ENCODE data around the gene TNS1.

TNS1 gene

DNA sequence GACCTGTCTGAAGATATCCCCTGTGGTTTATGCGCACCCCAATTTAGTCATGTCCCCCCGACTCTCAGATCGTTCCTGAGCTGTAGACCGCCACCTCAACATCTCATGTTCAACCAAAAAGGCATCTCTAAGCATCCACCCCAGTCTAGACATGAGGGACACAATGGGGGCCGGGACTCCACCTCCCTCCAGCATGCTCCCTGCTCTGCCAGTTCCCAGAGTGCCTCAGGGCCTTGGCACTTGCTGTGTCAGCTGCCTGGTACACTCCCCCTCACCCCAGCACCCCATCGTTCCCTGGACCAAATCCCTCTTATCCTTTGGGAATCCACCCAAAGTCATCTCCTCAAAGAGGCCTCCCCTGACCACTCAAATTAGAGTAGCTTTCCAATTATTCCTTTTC lies 22.2 kb downstream of the TNS1 start:
- Histone ChIP-seq H3K4me3 (no peak overlapping the region), H3K4me1 (no peaks in the 10 kb centered on the region), H3K27me3 (ENCODE audit: low read depth) (no peaks in the 10 kb centered on the region), H3K9me3 (no peaks in the 10 kb centered on the region), H3K36me3 (replicated peaks) (no peaks in the 10 kb centered on the region)
- no peak for DNase-seq (ENCODE audit: low spot score in 2 of 2)
- in situ Hi-C loops (cut with MboI; ENCODE audit: low sequenced_read_pairs) = no loop called here

DNA sequence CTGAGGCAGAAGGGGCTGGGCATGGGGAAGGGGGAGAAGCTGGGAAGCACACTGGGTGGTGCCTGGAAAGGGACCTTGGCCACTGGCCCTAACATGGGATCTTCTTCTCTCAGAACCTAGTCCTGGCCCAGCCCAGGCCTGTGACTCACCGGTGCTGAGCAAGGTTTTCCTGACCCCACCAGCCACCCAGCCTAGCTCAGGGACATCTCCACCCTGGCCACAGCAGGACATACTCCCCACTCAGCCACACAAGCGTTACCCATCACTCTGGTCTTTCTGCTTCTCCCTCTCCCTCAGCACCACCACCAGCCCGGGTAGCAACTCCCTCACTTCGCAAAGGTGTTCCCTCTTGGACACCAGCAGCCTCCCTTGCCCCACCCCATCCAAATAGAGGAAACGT lies 22.8 kb downstream of the TNS1 start:
- DNase-seq (ENCODE audit: low spot score in 2 of 2) = no peak
- in situ Hi-C loops (cut with MboI; ENCODE audit: low sequenced_read_pairs) = no loop called here
- no peak overlapping the region for H3K4me3 ChIP-seq
- H3K27me3 ChIP-seq (ENCODE audit: low read depth) = no peaks in the 10 kb centered on the region
- H3K4me1 ChIP-seq = no peaks in the 10 kb centered on the region
- H3K9me3 ChIP-seq = no peaks in the 10 kb centered on the region
- no peaks in the 10 kb centered on the region for H3K36me3 ChIP-seq (replicated peaks)

DNA sequence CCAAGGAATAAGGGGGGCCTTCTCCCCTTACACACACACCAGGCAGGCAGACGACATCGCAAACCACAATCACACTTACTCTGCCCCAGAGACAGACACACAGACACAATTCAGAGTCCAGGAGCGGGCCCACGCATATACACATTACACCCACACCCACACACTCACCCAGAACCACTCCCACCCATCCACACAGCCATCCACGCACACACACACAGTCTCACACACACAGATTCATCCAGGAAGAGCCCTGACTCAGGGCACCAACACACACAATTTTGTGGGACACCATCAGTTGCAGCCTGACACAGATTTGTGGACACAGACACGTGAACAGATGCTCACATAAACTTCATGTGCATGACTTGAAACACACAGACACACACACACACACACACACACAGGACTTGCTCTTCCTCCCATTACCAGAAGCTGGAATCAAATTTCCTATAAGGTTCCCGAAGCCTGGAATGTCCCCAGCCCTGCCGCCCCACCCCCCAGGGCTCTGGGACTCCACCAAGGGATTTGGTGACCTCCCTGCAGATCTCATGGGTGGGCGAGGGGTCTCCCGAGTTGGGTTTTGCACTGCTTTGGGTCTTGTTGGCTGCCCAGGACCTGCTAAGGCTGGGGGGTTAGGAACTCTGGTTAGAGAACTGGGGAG lies 23.5 kb downstream of the TNS1 start:
- no peak for DNase-seq (ENCODE audit: low spot score in 2 of 2)
- in situ Hi-C loops (cut with MboI; ENCODE audit: low sequenced_read_pairs) = no loop called here
- Histone ChIP-seq H3K4me1 (no peaks in the 10 kb centered on the region), H3K36me3 (replicated peaks) (no peaks in the 10 kb centered on the region), H3K9me3 (no peaks in the 10 kb centered on the region), H3K27me3 (ENCODE audit: low read depth) (no peaks in the 10 kb centered on the region), H3K4me3 (no peak overlapping the region)

DNA sequence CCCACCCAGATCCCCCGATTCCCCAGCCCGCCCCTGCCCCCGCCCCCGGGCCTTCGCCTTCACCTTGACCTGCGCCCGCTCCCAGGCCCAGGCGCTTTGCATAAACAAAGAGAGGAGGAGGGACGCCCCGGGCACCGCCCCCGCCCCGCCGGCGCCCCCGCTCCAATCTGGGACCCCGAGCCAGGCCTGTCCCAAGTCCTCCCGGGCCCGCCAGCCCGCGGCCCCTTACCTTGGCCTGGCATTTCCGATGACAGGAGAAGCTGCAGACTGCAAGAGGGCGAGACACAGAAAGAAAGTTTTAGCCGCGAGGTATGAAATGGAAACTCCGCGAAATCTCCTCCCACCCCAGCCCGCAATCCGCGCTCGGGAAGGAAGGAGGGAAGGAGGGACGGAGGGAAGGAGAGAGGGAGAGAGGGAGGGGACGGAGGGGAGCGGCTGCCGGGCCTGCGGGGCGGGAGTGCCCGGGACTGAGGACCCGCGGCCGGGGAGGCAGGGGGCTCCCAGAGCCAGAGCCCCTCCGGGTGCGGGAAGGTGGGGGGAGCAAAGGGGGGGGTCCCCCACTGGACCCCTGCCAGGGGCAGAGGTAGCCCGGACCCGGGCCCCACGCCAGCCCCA lies 24.2 kb downstream of the TNS1 start:
- Histone ChIP-seq H3K9me3 (no peaks in the 10 kb centered on the region), H3K27me3 (ENCODE audit: low read depth) (no peaks in the 10 kb centered on the region), H3K4me3 (no peak overlapping the region), H3K4me1 (no peaks in the 10 kb centered on the region), H3K36me3 (replicated peaks) (no peaks in the 10 kb centered on the region)
- no peak for DNase-seq (ENCODE audit: low spot score in 2 of 2)
- in situ Hi-C loops (cut with MboI; ENCODE audit: low sequenced_read_pairs) = no loop called here

DNA sequence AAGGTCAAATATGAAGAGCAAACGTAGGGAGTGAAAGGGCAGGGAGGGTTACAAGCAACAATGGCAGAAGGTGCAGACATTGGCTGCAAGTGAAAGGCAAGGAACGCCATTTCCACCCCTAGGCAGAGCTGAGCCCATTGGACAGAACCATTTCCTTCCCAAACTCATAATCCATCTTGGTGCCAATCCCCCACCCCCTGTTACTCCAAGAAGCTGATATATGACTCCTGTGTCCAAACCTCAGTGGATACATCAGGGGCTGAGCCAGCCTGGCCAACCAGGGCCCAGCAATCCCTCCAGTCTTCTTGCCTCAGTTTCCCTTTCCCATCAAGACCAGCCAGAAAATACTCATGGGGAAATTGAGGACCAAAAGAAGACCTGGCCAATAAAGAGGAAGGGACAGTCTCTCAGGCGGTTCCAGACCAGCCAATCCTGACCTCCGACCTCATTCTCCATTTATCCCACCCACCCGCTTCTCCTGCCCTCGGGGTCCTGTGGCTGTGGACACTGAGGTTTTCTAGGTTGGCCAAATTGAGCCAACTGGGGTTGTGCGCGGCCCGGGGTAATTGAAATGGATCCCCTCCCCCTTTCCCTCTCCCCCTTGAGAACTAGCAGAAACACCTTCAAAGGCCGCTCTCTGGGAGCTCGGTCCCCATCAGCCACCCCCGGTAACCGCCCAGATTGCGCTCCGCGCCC lies 24.8 kb downstream of the TNS1 start:
- Histone ChIP-seq H3K9me3 (no peaks in the 10 kb centered on the region), H3K4me1 (no peaks in the 10 kb centered on the region), H3K4me3 (no peak overlapping the region), H3K36me3 (replicated peaks) (no peaks in the 10 kb centered on the region), H3K27me3 (ENCODE audit: low read depth) (no peaks in the 10 kb centered on the region)
- DNase-seq (ENCODE audit: low spot score in 2 of 2) = no peak
- in situ Hi-C loops (cut with MboI; ENCODE audit: low sequenced_read_pairs) = no loop called here

DNA sequence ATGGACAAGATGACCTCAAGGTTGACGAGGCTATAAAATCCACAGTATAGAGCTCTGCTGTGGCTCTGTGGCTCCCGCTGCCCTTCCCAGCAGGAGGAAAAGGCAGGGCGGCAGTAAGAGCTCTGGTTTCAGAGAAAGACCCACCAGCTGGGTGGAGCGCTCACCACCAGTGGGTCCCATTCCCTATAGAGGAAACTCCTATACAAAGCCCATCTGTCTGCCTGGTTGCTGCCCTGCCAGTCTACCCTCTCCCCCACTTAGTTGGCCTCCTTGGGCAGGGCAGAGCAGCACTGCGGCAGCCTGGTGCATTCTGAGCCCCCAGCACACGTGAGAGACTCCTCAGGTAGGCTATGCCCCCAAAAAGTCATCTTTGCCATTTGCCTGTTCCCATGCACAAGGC lies 26.5 kb downstream of the TNS1 start:
- Histone ChIP-seq H3K36me3 (replicated peaks) (no peaks in the 10 kb centered on the region), H3K4me1 (no peaks in the 10 kb centered on the region), H3K4me3 (no peak overlapping the region), H3K9me3 (no peaks in the 10 kb centered on the region), H3K27me3 (ENCODE audit: low read depth) (no peaks in the 10 kb centered on the region)
- DNase-seq (ENCODE audit: low spot score in 2 of 2) = no peak
- in situ Hi-C loops (cut with MboI; ENCODE audit: low sequenced_read_pairs) = no loop called here

DNA sequence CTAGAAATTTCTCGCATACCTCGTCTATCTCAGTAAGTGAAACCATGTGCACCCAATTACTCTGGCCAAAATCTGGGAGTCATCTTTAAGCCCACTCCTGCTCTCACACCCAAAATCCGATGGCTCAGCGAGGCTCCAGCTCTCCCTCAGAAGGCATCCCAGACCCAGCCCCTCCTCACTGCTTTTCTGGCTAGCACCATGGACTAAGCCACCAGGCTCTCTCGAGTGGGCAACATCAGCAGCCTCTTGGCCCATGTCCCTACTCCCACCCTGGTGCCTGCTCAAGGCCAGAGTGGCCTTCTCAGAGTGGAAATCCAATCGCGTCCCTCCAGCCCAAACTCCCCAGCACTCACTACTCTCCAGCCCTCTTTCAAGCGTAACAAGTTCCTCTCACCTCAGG lies 27.2 kb downstream of the TNS1 start:
- Histone ChIP-seq H3K4me3 (no peak overlapping the region), H3K27me3 (ENCODE audit: low read depth) (no peaks in the 10 kb centered on the region), H3K9me3 (no peaks in the 10 kb centered on the region), H3K36me3 (replicated peaks) (no peaks in the 10 kb centered on the region), H3K4me1 (no peaks in the 10 kb centered on the region)
- in situ Hi-C loops (cut with MboI; ENCODE audit: low sequenced_read_pairs) = no loop called here
- no peak for DNase-seq (ENCODE audit: low spot score in 2 of 2)

DNA sequence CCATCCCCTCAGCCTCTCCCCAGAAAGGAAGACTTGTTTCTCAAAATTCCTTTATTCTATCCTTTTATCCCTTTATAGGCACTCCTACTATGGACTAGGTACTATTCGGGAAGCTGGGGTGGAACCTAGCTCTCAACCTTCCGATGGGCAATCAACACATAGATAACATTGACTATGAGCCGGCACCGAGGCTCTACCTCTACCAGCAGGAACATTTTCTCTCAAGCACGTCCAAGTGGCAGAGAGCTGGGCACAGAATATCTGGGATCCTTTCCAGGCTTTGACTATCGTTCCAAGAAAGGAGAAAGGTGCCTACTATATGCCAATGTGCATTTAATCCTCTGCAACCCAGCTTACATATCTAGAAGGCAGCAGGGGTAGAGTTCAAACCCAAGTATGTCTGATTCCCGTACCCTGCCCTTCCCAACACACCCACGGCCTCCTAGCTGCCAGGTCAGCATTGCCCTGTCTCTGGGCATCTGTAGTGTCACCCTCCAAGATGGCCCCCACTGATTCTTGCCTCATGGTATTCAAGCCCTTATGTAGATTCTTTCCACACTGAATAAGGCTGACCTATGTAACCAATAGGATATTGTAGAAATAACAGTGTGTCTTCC lies 28.3 kb downstream of the TNS1 start:
- no peaks in the 10 kb centered on the region for H3K27me3 ChIP-seq (ENCODE audit: low read depth)
- DNase-seq (ENCODE audit: low spot score in 2 of 2) = no peak
- H3K4me3 ChIP-seq = no peak overlapping the region
- H3K4me1 ChIP-seq = no peaks in the 10 kb centered on the region
- H3K36me3 ChIP-seq (replicated peaks) = no peaks in the 10 kb centered on the region
- in situ Hi-C loops (cut with MboI; ENCODE audit: low sequenced_read_pairs) = no loop called here
- no peaks in the 10 kb centered on the region for H3K9me3 ChIP-seq

DNA sequence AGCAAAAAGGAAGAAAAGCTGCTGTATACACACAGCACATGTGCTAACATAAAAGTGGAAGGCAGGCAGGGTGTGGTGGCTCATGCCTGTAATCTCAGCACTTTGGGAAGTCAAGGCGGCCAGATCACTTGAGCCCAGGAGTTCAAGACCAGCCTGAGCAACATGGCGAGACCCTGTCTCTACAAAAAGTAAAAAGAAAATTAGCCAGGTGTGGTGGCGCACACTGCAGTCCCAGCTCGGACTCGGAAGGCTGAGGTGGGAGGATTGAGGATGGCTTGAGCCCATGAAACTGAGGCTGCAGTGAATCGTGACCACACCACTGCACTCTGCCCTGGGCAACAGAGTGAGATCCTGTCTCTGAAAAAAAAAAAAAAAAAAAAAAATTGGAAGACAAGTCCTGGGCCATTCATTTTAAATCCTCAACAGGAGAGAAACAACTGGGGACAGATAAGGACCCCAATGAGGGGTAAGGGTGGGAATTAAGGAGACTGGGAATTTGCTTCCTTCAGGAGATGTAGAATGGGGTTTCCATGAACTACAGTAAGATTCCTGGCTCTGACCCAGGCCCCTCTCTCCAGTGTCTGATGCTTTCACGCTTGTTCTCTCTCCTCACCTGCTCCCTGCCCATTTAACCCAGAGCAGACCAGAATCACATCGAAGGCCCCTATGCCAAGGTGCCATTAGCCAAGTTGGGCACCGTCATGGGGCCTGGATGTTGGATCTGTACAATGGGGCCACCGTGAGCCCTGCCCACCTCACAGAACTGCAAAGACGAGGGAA lies 29.6 kb downstream of the TNS1 start:
- Histone ChIP-seq H3K4me1 (no peaks in the 10 kb centered on the region), H3K27me3 (ENCODE audit: low read depth) (peaks cover 2% of the 10 kb centered on the region; the same call in 1 of the 2 replicates), H3K4me3 (no peak overlapping the region), H3K9me3 (no peaks in the 10 kb centered on the region), H3K36me3 (replicated peaks) (no peaks in the 10 kb centered on the region)
- no peak for DNase-seq (ENCODE audit: low spot score in 2 of 2)
- in situ Hi-C loops (cut with MboI; ENCODE audit: low sequenced_read_pairs) = no loop called here

DNA sequence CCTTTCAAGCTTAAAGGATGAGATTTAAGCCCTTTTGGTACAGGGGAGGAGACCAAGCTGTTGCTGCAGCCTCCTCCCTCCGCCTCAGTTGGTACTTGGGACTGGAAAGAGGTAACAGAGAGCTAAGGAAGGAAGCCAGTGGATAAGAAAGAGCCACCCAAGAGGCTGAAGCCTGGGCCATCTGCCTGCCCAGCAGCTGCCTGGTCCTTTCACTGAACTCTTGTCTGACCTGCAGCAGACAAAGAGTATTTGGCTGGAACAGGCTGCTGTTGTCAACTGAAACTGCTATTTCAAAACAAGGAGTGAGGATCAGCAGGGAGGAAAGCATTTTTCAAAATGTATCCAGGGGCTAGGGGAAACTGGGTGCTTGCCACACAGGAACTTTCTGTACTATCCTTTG lies 30.3 kb downstream of the TNS1 start:
- Histone ChIP-seq H3K36me3 (replicated peaks) (no peaks in the 10 kb centered on the region), H3K4me3 (no peak overlapping the region), H3K9me3 (no peaks in the 10 kb centered on the region), H3K27me3 (ENCODE audit: low read depth) (peaks cover 9% of the 10 kb centered on the region; the same call in 1 of the 2 replicates), H3K4me1 (no peaks in the 10 kb centered on the region)
- in situ Hi-C loops (cut with MboI; ENCODE audit: low sequenced_read_pairs) = no loop called here
- no peak for DNase-seq (ENCODE audit: low spot score in 2 of 2)

DNA sequence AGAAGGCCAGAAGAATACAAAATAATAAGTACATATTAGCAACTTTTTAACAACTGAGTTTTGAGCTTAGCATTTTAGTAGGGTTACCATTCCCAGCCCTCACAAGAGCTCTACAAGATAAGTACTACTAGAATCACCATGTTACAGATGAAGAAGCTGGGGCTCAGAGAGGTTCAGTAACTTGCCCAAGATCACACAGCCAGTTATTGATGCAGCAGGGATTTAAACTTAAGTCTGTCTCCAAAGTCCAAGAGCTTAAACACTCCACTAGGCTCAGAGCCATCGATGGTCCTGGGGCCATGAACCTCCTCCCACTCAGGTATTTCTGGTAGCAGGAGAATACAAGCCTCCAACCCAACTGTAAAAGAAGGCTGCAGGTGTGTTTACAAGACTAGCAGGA lies 30.8 kb downstream of the TNS1 start:
- H3K9me3 ChIP-seq = no peaks in the 10 kb centered on the region
- DNase-seq (ENCODE audit: low spot score in 2 of 2) = no peak
- H3K4me1 ChIP-seq = no peaks in the 10 kb centered on the region
- in situ Hi-C loops (cut with MboI; ENCODE audit: low sequenced_read_pairs) = no loop called here
- no peaks in the 10 kb centered on the region for H3K36me3 ChIP-seq (replicated peaks)
- peaks cover 9% of the 10 kb centered on the region; the same call in 1 of the 2 replicates for H3K27me3 ChIP-seq (ENCODE audit: low read depth)
- no peak overlapping the region for H3K4me3 ChIP-seq

DNA sequence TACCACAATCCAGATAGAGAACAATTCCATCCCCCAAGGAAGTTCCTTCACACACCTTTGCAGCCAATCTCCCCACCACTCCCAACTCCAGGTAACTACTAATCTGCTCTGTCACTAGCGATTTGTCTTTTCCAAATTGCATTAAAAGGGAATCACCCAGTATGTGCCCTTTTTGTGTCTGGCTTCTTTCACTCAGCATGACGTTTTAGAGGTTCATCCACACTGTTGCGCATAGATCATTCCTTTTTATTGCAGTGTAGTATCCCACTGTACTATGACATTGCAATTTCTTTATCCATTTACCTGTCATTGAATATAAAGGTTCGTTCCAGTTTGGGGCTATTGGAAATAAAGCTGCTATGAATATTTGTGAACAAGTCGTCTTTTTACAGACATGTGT lies 31.6 kb downstream of the TNS1 start:
- Histone ChIP-seq H3K4me3 (no peak overlapping the region), H3K36me3 (replicated peaks) (no peaks in the 10 kb centered on the region), H3K9me3 (no peaks in the 10 kb centered on the region), H3K4me1 (no peaks in the 10 kb centered on the region), H3K27me3 (ENCODE audit: low read depth) (peaks cover 9% of the 10 kb centered on the region; the same call in 1 of the 2 replicates)
- in situ Hi-C loops (cut with MboI; ENCODE audit: low sequenced_read_pairs) = no loop called here
- no peak for DNase-seq (ENCODE audit: low spot score in 2 of 2)

DNA sequence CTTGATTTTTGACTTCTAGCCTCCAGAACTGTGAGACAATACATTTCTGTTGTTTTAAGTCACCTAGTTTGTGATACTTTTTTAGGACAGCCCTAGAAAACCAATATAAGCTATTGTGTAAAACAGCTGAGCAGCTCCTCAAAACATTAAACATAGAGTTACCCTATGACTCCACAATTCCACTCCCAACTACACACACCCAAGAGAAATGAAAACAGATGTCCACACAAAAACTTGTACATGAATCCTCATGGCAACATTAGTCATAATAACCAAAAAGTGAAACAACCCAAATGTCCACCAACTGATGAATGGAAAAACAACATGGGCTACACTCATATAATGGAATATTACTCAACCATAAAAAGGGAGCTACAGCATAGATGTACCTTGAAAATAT lies 32.6 kb downstream of the TNS1 start:
- no peaks in the 10 kb centered on the region for H3K36me3 ChIP-seq (replicated peaks)
- in situ Hi-C loops (cut with MboI; ENCODE audit: low sequenced_read_pairs) = no loop called here
- H3K9me3 ChIP-seq = no peaks in the 10 kb centered on the region
- H3K4me1 ChIP-seq = no peaks in the 10 kb centered on the region
- no peak for DNase-seq (ENCODE audit: low spot score in 2 of 2)
- H3K27me3 ChIP-seq (ENCODE audit: low read depth) = peaks cover 9% of the 10 kb centered on the region; the same call in 1 of the 2 replicates
- H3K4me3 ChIP-seq = no peak overlapping the region
